Activated naive CD4-positive, alpha-beta T cell treated with anti-CD3 and anti-CD28 coated beads, Interleukin-2, amount 50 U/mL, for 72 hours (primary cell): ENCODE results near the gene MKI67. TPM values are rescaled to one million over a fixed set of nuclear protein-coding genes. Genes with fewer than 3 reads are reported as not detected.
"Not testable (repeated sequence)": the region's sequence is repeated elsewhere in the genome, so short reads cannot be mapped to it uniquely, and the experiment has no call there.

ENCODE experiments used
- ATAC-seq, 2 donors: fragments of 150-1000 bp; cut with Tn5 transposase; 2 replicates each; pipeline ENCODE4 v1.10.0; 2021; ENCODE audit warnings: mild to moderate bottlenecking in 2 of 2, moderate library complexity in 2 of 2
- DNase-seq, 2 donors: peaks; one replicate each; pipeline ENCODE4 v3.0.0; 2021 to 2022; ENCODE audit warnings: low spot score in 2 of 2
- H3K27ac Mint-ChIP-seq, 2 donors: one replicate each; pipeline ENCODE4 v1.8.0; 2022; ENCODE audit warnings: mild to moderate bottlenecking in 2 of 2, mixed read lengths in 2 of 2
- H3K36me3 Mint-ChIP-seq, 2 donors: one replicate each; pipeline ENCODE4 v1.8.0; 2022; ENCODE audit warnings: mixed read lengths in 2 of 2
- H3K9me3 Mint-ChIP-seq, 2 donors: one replicate each; pipeline ENCODE4 v1.8.0; 2022; ENCODE audit warnings: mixed read lengths in 2 of 2
- total RNA-seq, 2 donors: library from RNA; stranded (reverse); gene quantifications; one replicate each; pipeline ENCODE4 v1.2.3, GENCODE V29; 2022

MKI67 gene
- total RNA-seq, 2 donors from 2014 or later, result 221 to 367 TPM

DNA sequence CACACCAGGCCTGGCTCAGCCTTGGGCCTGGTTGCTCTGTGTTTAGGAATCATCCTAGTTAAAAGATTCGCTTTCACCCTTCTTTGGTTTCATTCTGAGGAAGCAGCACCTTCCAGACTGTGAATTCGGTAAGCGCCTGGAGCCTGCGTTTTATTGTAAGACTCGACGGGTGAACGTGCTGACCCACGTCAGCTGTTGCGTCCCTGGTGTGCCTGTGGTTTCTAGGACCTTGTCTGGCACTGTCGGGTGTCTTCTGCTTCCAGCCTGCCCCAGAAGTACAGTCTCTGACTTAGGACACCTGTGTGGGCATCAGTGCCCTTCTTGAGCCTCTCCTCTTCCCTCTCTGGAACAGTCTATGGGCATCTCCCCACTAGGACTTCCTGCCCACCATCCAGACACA is 26.3 kb downstream of the MKI67 start:
- ATAC-seq, result no peak
- Mint-ChIP-seq H3K27ac (no peak overlapping the region), H3K9me3 (peaks cover 0 to 5% of the 10 kb centered on the region in 2 donors), H3K36me3 (peaks cover 15 to 52% of the 10 kb centered on the region in 2 donors)
- peak in 1 of 2 donors; percentile 45 for DNase-seq

DNA sequence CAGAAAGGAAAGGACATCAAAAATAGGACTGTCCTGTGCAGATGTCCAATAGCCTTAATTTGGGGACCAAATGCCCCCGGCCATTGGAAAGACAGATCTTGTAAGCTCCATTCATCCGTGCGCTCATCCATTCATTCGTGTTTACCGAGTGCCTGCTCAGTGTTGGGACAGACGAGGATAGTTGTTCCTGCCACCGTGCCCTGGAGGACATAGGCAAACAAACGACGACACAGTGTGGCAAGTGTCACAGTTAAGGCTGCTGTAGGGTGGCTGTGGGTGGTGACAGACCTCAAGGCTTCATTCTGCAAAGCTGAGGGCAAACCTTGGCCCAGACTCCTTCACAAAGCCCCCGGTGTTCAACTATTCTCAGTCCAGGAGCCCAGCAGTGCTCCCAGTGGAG is 27.6 kb downstream of the MKI67 start:
- H3K27ac Mint-ChIP-seq, result peak overlapping the region; percentile 55 to 56
- DNase-seq (peak in 1 of 2 donors; percentile 44), ATAC-seq (peak in 1 of 2 donors; percentile 3)
- H3K9me3 Mint-ChIP-seq, result no peaks in the 10 kb centered on the region
- peaks cover 15 to 52% of the 10 kb centered on the region in 2 donors for H3K36me3 Mint-ChIP-seq

DNA sequence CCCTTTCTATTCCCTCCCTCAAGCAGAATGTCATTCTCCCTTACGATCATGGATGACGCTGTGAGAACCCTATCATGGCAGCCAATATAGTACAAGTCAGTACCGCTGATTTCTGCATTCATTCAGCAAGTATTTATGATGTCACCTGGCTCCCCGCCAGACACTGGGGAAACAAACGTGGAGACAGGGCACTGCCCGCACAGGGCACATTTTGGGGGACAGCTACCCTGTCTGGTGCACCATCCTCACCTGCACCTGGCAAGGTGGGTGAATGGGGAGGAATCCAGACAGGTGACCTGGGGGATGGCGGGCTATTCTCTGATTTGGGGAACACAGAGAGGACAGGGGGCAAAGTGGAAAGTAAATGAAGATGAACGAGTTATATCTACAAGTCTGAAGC is 28.4 kb downstream of the MKI67 start:
- DNase-seq, result no peak
- peak in 1 of 2 donors; percentile 2 for ATAC-seq
- Mint-ChIP-seq H3K27ac (peak overlapping the region; percentile 6 to 55), H3K9me3 (no peaks in the 10 kb centered on the region), H3K36me3 (peaks cover 15 to 52% of the 10 kb centered on the region in 2 donors)

DNA sequence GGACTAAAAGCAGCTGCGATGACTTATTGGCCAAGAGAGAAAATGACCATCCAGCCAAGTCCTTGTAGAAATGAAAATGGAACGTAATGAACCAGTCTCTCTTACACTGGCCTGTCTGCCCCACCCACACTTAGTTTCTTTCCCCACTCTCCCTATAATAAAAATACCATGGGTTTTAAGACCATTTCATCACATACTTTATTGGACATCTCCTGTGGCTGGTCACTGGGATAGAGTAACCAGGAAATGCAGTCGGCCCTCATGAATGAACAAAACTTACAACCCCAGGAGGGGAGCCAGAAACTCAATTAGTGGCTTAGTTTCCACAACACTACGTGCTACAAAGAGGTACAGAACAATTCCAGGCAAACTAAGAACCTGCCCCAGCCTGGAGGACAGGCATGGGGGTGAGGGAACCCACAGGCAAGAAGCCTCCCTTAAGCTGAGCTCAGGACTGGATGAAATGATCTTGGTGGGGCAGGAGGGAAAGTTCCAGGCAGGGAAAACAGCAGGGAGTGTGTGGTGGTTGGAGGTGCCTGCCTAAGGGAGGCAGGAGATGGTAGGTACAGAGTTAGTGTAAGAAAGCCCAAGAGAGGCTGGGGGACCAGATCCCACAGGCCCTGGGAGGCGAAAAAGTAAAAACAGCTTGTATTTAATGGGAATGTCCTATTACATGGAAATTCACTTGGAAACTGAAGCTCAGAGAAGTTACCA is 29.6 kb downstream of the MKI67 start:
- H3K36me3 Mint-ChIP-seq, result peaks cover 15 to 52% of the 10 kb centered on the region in 2 donors
- peak overlapping the region; percentile 73 to 81 for H3K27ac Mint-ChIP-seq
- H3K9me3 Mint-ChIP-seq, result no peaks in the 10 kb centered on the region
- ATAC-seq, result peak in 1 of 2 donors; percentile 4
- DNase-seq, result peak in 1 of 2 donors; percentile 50

DNA sequence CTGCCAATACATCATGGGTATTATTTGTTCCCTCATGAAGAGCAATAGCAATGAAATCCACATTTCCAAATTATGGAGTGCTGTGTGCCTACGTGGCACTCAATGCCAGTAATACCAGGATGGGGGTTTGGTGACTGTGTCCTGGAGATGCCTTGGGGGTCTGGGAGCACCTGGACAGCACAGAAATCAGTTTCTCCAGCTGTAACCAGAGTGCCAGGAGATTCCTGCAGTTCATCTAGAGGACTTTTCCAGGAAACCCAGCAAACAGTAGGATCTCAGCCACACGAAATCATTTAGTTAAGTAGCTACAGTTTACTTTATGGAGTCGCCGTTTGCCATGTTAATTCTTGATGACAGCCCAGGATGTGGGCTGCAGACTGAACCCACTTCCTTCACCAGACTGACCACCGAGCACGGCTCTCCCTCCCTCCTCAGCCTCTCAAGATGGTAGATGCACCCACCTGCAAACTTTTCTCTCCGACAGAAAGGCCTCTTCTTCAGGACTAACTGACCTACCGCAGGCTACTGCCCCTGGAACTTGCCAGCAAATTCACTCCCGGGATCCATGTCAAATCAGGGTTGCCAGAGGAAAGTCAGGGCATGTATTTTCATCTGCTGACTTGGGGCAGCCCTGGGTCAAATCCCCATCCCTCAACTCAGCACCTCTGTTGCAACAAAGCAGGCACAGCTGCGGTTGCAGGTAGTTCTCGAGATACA is 30.3 kb downstream of the MKI67 start:
- peak in 1 of 2 donors; percentile 45 for DNase-seq
- Mint-ChIP-seq H3K36me3 (peaks cover 8 to 45% of the 10 kb centered on the region in 2 donors), H3K27ac (peak overlapping the region; percentile 73 to 81), H3K9me3 (no peaks in the 10 kb centered on the region)
- peak; percentile 24 to 30 for ATAC-seq

DNA sequence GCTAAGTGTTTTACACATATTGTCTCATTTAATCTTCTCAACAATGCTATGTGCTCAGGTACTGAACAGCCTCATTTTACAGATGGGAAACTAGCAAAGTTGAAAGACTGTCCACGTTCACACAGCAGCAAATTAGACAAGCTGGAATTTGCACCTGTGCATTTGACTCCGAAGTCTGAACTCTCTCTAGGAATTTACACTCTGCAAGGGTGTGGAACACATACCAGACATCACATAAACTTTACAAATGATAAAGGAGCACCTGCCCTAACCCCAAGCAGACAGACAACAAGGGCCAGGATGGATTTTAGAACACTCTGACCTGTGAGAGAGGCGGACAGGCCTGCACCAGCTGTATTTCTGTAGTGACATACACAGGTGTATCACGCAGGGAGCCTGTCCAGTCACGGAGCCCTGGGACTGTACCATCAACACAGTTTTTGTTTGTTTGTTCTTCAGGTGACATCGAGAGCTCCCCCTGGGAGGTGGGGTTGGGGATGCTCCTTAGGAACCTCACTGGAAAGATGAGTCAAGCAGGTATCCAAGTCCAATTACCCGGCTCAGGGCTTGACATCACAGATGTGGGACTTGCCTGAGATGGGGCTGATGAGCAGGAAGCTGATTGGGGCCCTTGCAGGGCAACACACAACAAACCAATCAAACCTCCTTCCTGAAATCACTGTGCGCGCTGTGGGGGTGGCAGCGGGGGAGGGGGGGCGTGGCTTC is 31.0 kb downstream of the MKI67 start:
- Mint-ChIP-seq H3K36me3 (peaks cover 7 to 38% of the 10 kb centered on the region in 2 donors), H3K27ac (peak overlapping the region in 1 of 2 donors; percentile 40), H3K9me3 (no peaks in the 10 kb centered on the region)
- peak; percentile 13 to 82 for ATAC-seq
- peak; percentile 39 to 49 for DNase-seq

DNA sequence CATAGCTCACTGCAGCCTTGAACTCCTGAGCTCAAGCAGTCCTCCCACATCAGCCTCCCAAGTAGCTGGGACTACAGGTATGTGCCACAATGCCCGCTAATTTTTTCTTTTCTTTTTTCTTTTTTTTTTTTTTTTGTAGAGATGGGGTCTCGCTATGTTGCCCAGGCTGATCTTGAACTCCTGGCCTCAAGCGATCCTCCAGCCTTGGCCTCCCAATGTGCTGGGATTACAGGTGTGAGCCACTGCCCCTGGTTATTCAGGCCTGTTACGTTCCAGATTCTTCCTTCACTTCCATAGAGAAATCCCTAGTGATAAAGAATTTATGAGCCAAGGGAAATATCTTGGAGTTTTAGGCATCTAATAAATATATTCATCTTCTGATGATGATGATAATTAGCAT is 31.6 kb downstream of the MKI67 start:
- not testable (repeated sequence) for H3K9me3 Mint-ChIP-seq, ATAC-seq, DNase-seq
- peak overlapping the region in 1 of 2 donors; percentile 40 for H3K27ac Mint-ChIP-seq
- peaks cover 7 to 35% of the 10 kb centered on the region in 2 donors for H3K36me3 Mint-ChIP-seq

DNA sequence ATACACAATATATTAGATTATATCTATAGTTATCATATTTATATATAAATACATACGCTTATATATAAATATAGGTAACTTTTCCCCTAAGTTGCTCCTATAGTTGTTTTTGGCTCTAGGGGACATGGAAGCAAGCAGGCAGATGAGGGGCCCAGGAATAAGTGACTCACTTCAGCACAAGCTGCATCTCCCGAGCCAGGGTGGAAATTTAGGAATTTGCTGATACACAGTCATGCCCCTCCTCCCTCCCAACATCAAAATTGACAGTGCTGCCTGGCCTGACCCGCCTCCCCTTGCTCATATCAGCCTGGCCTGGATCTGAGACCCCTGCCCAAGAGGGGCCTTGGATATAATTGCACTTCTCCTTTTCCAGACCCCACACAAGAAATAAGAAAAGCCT is 33.8 kb downstream of the MKI67 start:
- Mint-ChIP-seq H3K36me3 (peaks cover 0 to 14% of the 10 kb centered on the region in 2 donors), H3K27ac (peak overlapping the region in 1 of 2 donors; percentile 88), H3K9me3 (no peaks in the 10 kb centered on the region)
- DNase-seq, result no peak
- ATAC-seq, result no peak

DNA sequence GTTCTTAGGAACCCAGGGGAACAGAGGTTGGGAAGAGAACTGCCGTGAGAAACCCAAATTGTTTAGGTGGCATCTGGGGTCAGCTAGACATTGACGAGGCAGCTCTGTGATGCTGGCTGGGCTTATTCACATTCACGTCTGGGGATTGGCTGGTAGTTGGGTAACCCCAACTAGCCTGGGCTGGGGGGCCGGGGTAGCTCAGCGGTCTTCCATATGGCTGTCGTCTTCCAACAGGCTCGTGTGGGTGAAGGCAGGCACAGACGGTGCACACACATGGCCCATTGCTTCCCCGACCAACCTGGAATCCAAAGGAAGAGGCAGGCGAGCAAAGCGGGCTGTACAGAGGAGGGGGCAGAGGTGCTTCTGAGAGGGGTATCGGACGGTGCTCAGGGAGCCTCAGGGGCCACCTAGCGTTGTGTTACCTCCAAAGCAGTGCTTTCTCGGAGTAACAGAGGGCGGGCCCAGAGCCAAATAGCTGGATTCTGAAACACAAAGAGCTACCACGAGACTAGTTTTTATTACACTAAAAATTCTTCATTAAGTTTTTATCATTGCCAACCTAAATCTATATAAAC is 34.5 kb downstream of the MKI67 start:
- H3K27ac Mint-ChIP-seq, result peak overlapping the region in 1 of 2 donors; percentile 36
- DNase-seq, result no peak
- H3K36me3 Mint-ChIP-seq, result peaks cover 0 to 9% of the 10 kb centered on the region in 2 donors
- ATAC-seq, result no peak
- H3K9me3 Mint-ChIP-seq, result no peaks in the 10 kb centered on the region

DNA sequence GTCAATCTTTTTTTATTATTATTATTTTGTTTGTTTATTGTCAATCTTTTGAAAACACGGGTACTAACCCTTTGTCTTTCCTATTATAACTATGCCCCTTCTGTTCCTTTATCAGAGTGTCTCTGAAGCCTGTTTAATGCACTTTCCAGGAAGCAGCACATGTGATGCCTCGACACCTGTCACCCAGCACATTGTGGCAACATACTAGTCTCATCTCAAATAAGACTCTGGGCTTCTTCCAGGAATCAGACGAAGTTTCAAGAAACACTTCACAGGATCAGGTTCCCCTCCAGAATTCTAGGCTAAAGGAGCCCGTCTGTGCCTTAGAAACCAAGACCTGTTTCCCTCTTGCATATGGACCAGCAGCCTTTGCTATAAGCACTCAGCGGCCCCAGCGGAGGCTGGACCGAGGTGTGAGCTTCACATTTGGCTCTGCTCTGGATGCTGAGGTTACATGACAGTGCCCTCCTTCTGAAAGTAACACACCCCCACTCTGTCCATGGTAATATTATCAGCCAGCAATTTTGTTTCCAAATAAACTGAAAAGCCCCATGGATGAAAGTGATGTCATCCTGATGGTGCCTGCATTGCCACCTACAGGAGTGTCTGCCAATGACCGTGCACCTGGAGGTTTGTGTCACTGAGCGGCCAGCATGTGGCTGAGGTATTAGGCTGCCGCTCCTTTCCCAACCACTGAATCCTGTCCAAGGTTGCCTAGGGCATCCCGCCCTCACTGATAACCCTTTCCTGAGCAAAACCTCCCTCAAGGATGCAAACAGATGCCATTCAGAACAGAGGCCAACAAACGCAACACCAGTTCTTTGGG is 38.1 kb downstream of the MKI67 start:
- no peak overlapping the region for H3K27ac Mint-ChIP-seq

DNA sequence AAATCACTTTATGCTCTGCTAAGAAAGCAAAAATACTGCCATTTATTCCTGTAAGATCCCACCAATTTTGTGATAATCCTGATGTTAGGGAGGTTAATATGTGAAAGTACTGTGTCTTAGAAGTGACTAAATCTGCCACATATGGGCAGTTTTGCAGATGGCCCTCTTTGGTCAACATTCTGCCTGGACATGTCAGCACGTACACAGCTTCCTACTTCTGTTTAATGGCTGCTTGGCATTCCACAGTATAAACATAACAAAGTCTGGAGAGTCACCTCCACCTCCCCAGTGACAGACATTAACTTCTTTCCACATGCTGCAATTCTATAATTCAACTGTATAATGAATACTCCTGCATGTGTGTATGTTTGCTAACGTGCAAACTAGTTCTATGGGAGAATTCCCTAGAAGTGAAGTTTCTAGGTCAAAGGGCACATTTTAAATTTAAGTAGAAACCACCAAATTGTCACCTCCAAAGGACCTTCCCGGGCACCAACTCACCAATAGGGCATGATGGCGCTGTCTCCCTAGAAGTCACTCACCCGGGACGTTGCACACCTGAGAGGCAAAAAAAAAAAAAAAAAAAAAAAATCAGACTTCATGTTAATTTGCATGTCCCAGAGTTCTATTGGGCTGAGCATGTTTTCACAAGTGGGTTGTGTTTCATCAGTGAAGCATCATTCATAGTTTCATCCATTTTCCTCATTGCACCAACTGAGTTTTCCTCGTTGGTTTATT is 38.9 kb downstream of the MKI67 start:
- peak in 1 of 2 donors; percentile 27 for ATAC-seq
- H3K9me3 Mint-ChIP-seq, result no peaks in the 10 kb centered on the region
- no peaks in the 10 kb centered on the region for H3K36me3 Mint-ChIP-seq
- no peak for DNase-seq
- no peak overlapping the region for H3K27ac Mint-ChIP-seq

More for the DNA sequence above, 38.1 kb downstream of the MKI67 start:
- ATAC-seq (peak in 1 of 2 donors; percentile 19), DNase-seq (peak in 1 of 2 donors; percentile 39)
- Mint-ChIP-seq H3K36me3 (no peaks in the 10 kb centered on the region), H3K9me3 (no peaks in the 10 kb centered on the region)

DNA sequence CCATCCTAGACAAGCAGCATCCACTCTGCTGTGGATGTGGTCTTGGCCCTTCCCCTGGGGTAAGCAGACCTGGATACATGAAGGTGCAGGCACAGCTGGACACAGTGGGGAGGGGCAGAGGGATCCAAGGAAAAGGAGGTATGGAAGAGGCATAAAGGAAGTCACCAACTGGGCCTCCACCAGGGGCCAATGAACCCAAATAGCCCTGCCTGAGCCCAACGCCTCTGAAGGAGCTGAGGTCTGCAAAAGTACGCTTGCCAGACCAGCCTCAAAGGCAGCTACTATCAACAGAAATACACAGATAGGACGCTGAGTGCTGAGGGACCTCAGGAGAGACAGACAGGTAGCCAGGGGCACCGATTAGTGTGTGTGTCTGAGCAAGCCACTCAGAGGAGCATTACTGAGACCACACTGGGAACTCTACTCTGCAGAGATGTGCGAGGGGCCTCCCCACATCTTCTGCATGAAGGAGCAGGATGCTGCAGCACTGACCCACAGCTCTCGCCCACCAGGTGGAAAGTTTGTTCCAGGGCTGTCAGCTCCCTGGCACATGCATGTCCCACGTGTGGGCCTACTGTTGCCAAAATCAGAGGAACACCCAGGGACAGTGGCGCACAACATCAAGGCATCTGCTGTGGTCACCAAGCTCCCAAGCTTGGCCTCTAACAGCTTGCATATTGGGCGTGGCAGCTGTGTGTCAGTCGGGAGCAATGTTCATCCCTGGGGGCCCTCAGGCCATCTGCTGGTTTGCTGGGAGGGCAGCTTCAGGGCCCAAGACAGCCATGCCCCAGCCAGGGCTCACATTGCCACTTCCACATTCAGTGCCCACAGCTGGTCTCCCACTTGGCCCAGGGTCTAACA is 40.0 kb downstream of the MKI67 start:
- peak; percentile 10 to 19 for ATAC-seq
- no peaks in the 10 kb centered on the region for H3K36me3 Mint-ChIP-seq

DNA sequence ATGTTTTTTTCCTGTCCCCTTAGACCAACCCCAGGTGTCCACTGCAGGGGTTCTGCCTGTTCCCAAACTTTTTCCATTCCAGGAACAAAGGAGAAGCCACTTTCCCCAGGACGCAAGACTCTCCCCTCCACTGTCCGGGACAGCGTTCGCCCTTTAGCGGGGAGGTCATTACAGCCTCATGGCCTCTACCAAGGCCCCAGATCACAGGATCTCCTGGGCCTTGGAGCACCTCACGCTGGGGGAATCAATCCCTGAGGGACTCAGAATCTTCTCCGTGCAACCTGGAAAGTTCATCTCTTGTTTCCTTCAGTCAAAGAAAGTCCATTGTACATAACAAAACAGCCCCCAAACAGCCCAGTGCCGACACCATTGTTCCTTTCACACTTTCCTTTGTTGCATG is 41.2 kb downstream of the MKI67 start:
- DNase-seq (peak in 1 of 2 donors; percentile 46), ATAC-seq (no peak)
- Mint-ChIP-seq H3K27ac (peak overlapping the region in 1 of 2 donors; percentile 60), H3K36me3 (peaks cover 0 to 9% of the 10 kb centered on the region in 2 donors), H3K9me3 (no peaks in the 10 kb centered on the region)

More for the DNA sequence above, 40.0 kb downstream of the MKI67 start:
- no peaks in the 10 kb centered on the region for H3K9me3 Mint-ChIP-seq
- no peak overlapping the region for H3K27ac Mint-ChIP-seq
- peak in 1 of 2 donors; percentile 52 for DNase-seq

DNA sequence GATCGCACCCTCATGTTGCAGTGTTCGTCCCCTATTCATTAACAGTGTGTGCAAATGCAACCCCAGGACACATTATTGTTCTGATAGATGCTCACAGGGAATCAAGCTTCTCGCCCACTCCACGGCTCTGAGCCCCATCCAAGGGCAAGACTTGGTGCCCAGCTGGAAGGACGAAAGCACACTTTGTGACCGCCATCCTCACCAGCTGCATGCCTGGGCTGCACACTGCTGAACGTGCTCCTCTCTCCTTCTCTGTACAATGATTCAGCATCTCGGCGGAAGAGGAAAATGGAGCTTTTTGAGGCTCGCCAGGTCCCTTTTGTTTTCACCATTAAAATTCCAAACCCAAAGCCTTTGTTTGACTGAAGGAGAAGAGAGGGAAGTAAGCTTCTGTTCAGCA is 41.9 kb downstream of the MKI67 start:
- Mint-ChIP-seq H3K27ac (peak overlapping the region in 1 of 2 donors; percentile 60), H3K36me3 (peaks cover 2 to 12% of the 10 kb centered on the region in 2 donors), H3K9me3 (no peaks in the 10 kb centered on the region)
- ATAC-seq (no peak), DNase-seq (peak in 1 of 2 donors; percentile 33)
